HG02610 (cell line): ENCODE data around the gene PDE3A.

Source experiments
- ATAC-seq: cut with Tn5 transposase; IDR thresholded peaks from one replicate; pipeline ENCODE4 v1.9.1; 2021; ENCODE audit warnings: mild to moderate bottlenecking, moderate library complexity; ENCODE audit not compliant: unreplicated experiment

Gene PDE3A

DNA sequence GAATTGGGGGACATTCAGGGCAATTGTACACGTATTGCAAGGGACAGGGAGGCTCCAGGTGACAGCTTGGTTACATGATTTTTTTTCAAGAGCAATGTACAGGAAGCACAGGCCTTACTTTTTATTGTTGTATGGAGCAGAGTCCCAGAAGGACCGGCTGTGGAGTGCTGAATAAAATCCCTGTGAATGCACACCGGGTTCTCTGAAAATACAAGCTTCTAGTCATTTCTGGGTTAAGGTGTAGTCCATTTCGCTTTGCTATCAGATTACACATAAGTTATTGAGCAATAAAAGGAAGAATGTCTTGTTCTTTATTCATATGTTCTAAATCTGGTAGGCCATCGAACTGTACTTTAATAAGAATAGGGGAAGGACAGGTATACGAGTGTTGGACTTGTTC lies 52.2 kb downstream of the PDE3A start:
- ATAC-seq, result no peak

DNA sequence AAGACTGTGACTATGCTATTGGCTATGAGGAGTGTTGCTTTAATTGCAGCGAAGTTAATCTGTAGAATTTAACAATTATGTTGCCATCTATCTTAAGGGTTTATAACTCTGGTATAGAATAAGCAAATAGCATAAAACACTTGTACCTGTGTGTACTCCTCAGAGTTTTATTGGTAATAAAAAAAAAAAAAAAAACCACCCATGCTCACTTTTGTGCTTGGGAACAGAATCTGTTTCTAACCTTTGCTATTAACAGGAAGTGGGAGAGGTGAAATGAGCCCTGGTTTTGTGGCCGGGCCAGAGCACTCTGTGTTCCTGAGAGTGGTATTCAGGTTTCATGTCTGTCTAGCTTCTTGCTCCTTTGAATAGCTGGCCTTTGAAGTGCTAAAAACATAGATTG lies 53.1 kb downstream of the PDE3A start:
- no peak for ATAC-seq

DNA sequence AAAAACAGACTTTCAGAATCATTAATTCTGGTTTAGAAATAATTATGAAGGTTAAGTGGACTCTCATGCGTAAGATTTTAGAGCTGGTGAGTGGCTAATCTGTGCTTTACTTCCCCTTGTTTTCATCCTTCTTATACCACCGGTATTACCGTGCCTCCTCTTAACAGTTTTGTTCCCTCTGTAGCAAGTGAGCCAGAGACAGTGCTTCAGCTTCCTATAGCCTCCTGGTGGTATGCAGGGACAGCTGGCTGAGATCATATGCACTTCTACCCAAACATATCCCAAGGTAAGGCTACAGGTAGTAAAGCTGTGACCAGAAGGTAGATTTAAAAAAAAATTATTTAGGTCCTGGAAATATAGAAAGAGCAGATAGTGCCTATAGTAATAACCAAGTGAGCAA lies 55.2 kb downstream of the PDE3A start:
- ATAC-seq, result no peak

DNA sequence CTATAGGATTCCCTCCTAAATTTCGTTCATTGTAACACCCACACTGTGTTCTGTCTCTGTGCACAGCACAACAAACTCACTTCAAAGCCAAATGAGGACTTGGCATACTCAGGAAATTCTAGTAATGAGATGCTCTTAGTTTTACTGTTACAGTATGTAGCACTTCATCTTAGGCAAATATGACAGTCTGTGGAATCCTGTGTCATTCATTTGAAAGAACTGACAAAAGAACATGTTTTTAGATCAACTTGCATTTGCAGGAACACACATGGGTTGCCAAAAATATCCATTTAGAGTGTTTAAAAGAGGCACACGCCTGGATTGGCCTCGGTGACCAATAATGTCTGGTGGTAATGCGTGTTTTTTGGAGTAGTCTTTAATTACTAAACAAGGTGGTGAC lies 56.5 kb downstream of the PDE3A start:
- no peak for ATAC-seq

DNA sequence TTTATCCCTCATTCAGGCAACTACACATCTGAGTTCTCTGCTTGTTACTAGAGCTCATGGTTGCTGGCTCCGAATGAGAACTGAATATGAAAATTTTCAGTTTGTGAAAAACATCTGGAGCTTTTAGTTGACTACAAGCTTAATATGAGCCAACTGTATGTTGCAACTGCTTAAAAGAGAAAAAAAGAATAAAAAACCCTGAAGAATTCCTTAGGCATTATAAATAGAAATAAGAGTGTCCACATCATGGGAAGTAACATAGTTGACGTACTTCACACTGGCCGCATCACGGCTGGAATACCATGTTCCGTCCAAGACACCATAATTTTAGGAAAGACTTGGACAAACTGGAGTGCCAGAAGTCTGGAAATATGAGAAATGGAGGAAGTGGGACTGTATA lies 57.9 kb downstream of the PDE3A start:
- no peak for ATAC-seq

DNA sequence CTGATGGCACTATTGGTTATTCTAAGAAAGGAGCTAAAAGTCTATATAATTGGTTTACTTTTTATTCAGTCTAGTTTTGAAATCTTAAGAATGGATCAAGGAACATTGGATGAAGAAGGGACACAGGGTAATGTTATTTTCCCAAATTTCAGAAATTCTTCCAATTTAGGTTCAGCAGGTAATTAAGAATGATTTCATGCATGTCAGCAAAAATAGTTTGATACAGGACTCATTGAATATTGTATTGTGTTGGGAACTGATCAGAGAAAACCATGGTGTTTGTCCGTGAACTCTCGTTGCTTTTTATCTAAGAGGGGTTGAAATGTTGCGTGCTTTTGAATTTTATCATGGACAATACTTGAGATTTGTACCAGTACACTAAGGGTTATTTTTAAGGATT lies 58.6 kb downstream of the PDE3A start:
- ATAC-seq, result no peak

DNA sequence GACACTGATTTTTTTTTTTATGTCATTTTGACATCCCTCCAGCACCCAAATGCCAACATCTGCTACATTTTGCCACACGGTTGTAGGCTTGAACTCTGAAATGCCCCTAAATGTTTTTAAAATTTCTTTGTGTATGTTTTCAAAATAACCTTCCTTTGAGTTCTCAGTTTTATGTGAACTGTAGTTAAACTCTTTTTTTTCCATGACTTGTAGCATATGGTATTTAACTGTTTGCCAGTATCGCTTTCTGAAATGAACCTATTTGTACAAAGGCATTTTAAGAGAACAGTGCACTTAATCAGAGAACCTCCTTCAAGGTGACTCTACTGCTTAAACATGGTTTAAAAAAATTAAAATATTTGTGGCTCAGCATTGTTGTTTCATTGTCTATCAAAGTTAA lies 61.5 kb downstream of the PDE3A start:
- ATAC-seq, result no peak

DNA sequence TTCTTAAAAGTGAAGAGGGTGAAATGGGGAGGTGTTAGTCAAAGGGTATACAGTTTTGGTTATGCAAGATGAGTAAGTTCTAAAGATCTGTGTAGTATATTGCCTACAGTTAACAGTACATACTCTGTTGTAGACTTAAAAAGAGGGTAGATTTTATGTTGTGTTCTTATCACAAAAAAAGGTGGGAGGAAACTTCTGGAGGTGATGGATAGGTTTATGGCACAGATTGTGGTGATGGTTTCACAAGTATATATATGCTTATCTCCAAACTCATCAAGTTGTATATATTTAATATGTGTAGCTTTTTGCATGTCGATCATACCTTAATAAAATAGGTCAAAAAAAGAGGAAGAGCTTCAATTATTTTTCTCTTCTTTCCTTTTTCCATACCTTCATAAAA lies 64.0 kb downstream of the PDE3A start:
- no peak for ATAC-seq

DNA sequence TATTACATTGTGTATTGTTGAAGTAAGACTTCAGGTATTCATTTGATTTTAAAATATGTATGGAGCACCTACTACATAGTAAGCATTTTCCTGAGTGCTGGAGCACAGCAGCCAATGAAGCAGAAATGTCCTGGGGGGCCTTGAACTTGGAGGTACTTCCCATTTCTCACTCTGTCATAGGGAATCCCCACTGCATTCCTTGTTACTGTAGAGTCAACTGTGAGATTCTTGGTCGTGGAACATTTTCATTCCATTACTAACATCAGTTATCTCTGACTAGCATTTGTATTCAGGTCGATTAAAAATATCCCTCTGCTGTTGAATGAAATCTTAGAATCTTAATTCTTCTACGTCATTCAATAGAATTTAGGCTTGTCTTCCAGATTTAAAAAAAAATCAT lies 66.7 kb downstream of the PDE3A start:
- no peak for ATAC-seq

DNA sequence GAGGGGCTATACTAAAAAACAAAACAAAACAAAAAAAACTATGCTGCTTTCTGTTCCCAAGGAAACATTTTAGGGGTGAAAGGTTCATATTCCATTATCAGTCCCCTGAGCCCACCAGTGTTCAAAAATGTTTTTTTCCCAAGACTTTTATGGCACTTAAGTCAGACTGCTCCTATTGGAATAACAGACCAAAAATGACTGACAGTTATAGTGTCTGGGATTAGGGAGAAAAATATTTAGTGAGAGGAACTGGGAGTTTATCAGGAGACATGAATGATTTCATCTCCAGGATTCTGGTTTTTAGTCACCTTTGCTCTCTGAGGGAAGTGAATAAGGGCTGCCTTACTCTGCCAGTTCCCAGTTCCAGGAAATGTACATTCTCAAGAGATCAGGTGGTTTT lies 68.0 kb downstream of the PDE3A start:
- ATAC-seq, result no peak

DNA sequence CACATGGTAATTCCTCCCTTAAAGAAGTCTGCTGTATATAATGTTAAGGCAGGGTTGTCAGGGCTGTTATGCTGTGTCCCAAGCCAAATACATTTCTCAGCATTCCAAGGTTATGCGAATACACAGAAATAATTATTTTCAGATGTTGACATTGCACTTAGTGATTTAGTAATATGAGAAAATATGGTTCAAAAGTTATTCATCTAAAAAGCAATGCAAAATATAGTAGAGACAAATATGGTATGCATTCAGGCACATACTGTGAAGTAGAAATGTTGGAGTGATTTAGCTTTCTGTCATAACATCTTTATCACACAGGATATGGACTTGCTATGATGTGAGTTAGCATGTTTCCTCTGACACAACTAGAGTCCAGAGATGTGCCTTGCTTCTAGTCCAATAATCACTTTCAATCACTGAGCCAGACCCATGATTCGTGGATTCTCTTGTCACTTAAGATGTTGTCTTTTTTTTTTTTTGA lies 70.0 kb downstream of the PDE3A start:
- no peak for ATAC-seq

DNA sequence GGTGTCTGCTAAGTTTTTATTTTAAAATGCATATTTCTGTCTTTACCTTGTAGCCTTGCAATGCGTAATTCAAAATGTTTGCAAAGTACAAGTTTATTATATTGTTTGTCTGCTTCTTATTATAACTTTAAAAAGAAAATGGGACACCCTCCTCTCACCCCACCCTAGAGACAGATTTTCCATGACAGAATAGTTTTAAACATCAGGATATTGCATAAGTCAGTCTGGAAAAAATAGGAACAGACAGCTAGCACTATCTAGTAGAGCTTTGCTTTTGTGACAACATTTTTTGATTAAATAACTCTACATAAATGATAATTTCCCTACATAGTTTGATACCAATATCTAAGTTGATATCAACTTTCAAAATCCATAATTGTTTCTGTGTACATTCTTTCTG lies 71.3 kb downstream of the PDE3A start:
- no peak for ATAC-seq

DNA sequence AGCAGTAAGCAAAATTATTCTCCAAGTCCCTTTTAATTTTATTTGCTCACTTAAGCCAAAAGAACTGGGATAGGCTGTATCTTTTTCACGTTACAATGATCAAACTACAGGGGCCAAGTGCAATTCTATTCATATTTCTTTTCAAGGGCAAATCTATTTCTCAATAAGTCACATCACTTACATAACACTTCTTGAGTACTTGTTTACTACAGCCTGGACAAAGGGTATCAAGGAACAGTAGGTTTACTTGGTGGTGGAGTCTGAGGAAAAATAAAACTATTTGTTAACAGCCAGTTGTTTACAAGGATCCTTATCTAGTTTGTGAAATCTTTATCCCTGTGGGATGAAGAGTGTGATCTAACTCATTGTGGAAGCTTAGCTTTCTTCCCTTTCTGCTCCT lies 72.1 kb downstream of the PDE3A start:
- ATAC-seq, result no peak

DNA sequence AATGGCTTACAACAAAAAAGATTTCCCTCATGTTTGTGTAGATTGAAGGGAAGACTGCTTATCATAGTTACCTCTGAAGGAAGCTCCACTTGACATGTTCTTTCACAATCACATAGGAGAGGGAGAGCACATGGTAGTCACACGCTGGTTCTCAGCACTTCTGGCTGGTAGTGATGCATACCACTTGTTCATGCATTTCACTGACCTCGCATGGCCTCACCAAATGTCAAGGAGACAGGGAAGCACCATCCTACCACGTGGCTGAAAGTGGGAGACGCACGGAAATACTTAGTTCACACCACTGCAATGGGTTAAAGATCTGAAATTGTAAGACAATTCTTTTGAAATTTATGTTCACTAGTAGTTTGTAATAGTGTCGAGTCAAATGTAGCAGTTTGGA lies 74.0 kb downstream of the PDE3A start:
- no peak for ATAC-seq

DNA sequence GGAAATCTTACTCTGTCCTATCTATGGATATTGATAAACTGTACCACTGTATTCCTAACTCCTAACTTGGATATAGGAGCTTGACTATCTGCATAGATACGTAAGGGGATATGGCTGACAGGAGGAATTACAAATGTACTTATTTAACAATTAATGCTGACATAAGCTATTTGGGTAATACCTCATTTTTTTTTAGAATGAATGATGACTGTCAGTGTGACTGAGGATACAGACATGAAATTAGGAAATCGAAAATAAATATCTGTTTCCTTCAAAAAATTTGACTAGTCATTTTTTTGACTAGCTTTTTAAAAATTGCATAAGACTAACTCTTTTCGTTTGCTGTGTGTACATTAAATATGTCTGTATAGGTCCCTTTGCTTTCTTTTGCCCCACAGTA lies 74.9 kb downstream of the PDE3A start:
- ATAC-seq, result no peak

DNA sequence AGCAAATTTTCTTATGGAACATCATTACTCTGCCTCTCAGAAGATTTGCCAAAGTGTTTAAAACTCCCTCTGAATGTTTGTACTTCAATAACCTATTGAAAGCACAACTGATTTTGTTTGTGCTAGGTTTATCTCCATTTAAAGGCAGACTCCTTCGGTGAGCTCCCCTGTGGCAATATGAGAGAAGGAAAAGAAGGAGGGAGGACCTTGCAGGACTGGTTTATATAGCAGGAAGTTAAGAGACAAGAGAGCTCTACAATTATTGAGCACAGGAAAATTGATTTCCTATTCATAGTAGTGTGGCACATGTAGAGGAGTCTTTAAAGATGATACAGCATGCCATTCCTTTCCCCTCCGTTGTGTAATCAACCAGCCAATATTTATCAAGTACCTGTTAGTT lies 75.5 kb downstream of the PDE3A start:
- ATAC-seq, result no peak

DNA sequence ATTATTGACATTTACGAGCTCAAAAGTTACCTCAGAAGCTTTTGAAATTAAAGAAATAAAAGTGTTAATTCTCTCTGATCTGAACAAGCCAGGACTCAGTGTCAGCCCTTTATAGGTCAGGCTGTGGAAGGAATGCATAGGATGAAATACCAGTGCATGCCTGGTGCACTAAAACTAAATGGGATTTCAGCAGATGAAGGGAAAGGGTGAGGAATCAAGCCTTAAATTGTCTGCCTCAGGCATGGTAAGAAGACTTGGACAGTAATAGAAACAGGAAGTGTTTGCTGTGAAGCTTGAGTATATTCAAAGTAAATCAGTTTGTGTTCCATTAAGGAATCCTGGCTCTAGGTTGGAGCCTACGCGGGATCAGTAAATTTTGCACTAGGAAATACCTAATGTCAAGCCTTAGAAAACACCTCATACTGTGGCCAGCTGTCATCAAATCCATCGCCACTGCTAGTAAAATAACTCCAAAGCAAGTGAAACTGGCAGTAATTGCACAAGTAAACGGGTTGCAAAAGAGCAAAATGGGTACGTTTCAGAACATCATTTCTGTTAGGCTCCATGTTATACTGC lies 76.3 kb downstream of the PDE3A start:
- no peak for ATAC-seq

DNA sequence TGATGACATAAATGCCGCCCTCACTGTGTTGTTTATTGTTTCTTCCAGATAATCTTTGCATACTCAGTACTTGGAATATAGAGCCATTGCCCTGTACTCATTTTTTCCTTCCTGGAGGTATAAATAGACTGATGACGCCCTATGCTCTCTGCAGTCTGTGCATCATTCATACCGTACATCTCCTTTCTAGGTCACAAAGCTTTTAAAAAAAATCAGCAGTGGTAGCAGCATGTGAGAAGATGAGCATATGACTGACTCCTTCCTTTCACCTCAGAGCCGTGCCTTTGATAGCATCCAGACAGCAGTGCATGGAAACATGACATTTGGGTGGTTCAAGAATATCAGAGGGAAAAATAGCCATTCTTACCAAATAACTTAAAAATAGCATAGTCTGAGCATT lies 77.3 kb downstream of the PDE3A start:
- no peak for ATAC-seq

DNA sequence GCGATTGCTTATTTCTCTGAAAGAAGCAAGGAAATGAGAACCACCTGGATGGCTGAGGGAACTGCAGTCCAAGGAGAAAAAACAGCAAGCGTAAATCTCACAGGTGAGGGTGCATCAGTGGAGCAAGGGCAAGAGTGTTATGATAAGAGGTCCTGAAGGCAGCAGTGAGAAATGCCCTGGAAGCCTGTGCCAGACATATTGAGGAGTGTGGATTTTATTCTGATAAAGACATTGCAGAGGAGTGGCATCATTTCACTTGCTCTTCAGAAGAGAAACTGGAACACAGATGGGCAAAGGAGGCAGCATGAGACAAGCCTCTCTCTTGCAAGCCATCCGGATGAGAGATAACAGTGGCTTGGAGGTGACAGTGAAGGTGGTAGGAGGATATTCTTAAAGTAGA lies 78.5 kb downstream of the PDE3A start:
- no peak for ATAC-seq

DNA sequence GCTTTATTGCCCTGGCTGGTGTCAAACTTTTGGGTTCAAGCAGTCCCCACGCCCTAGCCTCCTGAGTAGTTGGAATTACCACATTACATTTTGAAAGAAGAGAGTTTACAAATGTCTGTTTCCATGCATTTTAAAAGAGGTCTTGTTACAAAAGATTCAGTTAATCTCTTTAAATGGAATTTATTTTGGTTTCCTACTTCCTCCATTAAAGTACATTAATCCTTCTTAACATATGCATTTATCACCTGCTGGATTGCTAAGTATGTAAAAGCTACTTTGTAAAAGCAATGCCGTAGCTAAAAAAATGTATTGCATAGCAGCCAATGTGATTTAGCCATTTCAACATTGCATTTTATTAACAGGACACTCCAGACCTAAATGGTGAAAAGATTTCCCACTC lies 80.4 kb downstream of the PDE3A start:
- no peak for ATAC-seq

DNA sequence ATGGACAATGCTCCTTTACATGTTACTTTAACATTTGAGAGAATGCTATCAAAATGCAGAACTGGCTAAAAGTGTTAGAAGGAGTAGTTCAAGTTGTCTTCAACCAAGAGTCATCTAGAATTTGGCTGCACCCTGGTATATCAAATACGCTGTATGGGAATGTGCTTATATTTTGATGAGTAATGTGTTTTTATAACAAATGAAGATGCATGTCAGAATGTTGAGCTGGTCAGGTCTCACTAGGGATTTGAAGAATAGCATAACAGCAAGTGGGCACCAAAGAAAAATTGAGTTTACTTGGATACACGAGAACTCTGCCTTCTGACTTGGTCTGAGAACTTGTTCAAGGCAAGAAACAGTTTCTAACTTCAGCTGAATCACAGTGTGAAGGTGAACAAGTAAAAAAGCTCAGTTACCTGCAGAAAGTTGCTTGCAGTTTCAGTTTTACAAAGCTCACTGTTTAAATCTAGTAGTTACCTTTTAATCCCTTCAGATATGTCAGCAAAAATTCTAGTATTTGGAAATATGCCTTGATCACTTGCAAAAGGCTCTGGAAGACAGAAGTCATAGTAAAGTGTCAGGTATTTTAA lies 82.3 kb downstream of the PDE3A start:
- ATAC-seq, result no peak

DNA sequence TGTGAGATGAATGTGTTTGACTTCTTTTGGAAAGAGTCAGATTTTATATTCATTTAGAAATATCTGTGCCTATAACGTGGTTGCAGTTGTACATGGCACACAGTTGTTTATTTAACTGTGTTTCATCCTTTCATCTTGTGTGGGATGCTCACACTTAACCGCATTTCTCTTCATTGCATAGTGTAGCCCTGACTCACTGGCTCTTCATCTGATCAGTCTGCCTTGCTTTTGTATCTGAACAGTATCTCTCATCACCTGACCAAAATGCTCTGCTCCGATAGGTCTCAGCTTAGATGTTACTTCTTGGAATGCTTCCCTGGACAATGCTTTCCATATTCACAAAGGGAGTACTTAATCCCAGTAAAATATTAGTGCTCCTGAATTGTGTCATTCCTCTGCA lies 83.4 kb downstream of the PDE3A start:
- ATAC-seq, result no peak

DNA sequence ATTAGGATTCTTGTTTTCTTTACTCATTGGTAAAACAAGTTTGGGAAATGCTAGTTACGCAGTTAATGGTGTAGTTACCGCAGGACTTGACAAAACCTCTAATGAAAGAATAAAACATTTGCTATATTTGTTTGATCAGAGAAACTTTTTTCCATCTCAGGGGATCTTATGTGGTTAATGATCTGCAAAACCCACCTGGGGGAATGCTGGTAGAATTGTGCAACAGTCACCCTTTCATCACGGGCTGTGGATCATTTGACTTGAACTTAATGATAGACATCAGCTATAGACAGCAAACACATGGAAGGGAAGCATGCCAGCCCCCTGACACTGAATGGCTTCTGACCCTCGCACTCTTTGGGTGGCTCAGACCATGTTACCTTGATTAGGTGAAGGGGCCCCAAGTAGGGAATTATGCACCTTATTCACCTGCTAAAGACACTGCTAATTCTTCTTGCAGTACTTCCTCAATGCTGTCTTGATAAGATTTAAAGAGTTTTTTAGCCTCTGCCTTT lies 84.2 kb downstream of the PDE3A start:
- ATAC-seq, result no peak
